HepG2 (cell line): ENCODE data around the gene PLRG1. TPM values are rescaled to one million over a fixed set of nuclear protein-coding genes. Genes with fewer than 3 reads are reported as not detected.

Experiments used
- ARID2 ChIP-seq: sonication (generic); formaldehyde crosslinking; IDR thresholded peaks from 2 replicates; pipeline ENCODE4 v1.8.1; 2022; ENCODE audit warnings: mild to moderate bottlenecking, missing genetic modification reagents, borderline replicate concordance
- GATAD1 ChIP-seq: IDR thresholded peaks from 2 replicates; pipeline ENCODE4 v1.6.1; 2016; ENCODE audit warnings: missing genetic modification reagents, missing compliant biosample characterization
- GATAD2A ChIP-seq: IDR thresholded peaks from 2 replicates; pipeline ENCODE4 v1.6.1; 2016
- HOXA5 ChIP-seq: sonication (generic); formaldehyde crosslinking; IDR thresholded peaks from 2 replicates; pipeline ENCODE4 v1.4.0; 2020; ENCODE audit warnings: missing genetic modification reagents
- JDP2 ChIP-seq: sonication (generic); formaldehyde crosslinking; IDR thresholded peaks from 2 replicates; pipeline ENCODE4 v1.8.1; 2022; ENCODE audit warnings: missing genetic modification reagents, borderline replicate concordance
- MEF2D ChIP-seq: sonication (generic); formaldehyde crosslinking; IDR thresholded peaks from 2 replicates; pipeline ENCODE4 v1.5.1; 2020; ENCODE audit warnings: mild to moderate bottlenecking, missing genetic modification reagents
- MEIS1 ChIP-seq: sonication (generic); formaldehyde crosslinking; IDR thresholded peaks from 2 replicates; pipeline ENCODE4 v1.9.0; 2021; ENCODE audit warnings: mild to moderate bottlenecking, missing genetic modification reagents, moderate library complexity, borderline replicate concordance
- MXD3 ChIP-seq: IDR thresholded peaks from 2 replicates; pipeline ENCODE4 v1.6.1; 2016; ENCODE audit warnings: mild to moderate bottlenecking, missing biosample characterization, missing genetic modification reagents
- NR0B2 ChIP-seq: sonication (generic); formaldehyde crosslinking; IDR thresholded peaks from 2 replicates; pipeline ENCODE4 v1.4.0; 2020; ENCODE audit warnings: mild to moderate bottlenecking, missing genetic modification reagents
- NR2F6 ChIP-seq, 2 experiments: IDR thresholded peaks; 2 replicates each; pipeline ENCODE4 v1.6.1; 2016; ENCODE audit warnings: antibody characterized with exemption in 1 of 2, mild to moderate bottlenecking in 1 of 2
- PCBP2 ChIP-seq: fragments of 200-400 bp; formaldehyde crosslinking; optimal IDR thresholded peaks from 2 replicates; pipeline ENCODE3; 2018; ENCODE audit warnings: low read length, low read depth; ENCODE audit not compliant: poor library complexity, severe bottlenecking
- TIGD3 ChIP-seq: sonication (generic); formaldehyde crosslinking; IDR thresholded peaks from 2 replicates; pipeline ENCODE4 v1.5.1; 2020; ENCODE audit warnings: mild to moderate bottlenecking, missing genetic modification reagents, borderline replicate concordance
- ZBTB20 ChIP-seq: sonication (generic); formaldehyde crosslinking; IDR thresholded peaks from 2 replicates; pipeline ENCODE4 v1.8.1; 2023; ENCODE audit warnings: missing genetic modification reagents, low read depth, mild to moderate bottlenecking, borderline replicate concordance
- ZFP36L1 ChIP-seq: sonication (generic); formaldehyde crosslinking; IDR thresholded peaks from 2 replicates; pipeline ENCODE4 v1.8.0; 2022; ENCODE audit warnings: mild to moderate bottlenecking, missing genetic modification reagents, moderate library complexity
- ZNF235 ChIP-seq: sonication (generic); formaldehyde crosslinking; IDR thresholded peaks from 2 replicates; pipeline ENCODE4 v1.8.1; 2023; ENCODE audit warnings: mild to moderate bottlenecking, missing genetic modification reagents, borderline replicate concordance
- ZNF556 ChIP-seq: sonication (generic); formaldehyde crosslinking; IDR thresholded peaks from 2 replicates; pipeline ENCODE4 v1.4.0; 2020; ENCODE audit warnings: mild to moderate bottlenecking, missing genetic modification reagents, borderline replicate concordance
- ZNF646 ChIP-seq: sonication (generic); formaldehyde crosslinking; IDR thresholded peaks from 2 replicates; pipeline ENCODE4 v1.9.0; 2021; ENCODE audit warnings: mild to moderate bottlenecking, missing genetic modification reagents
- ZNF766 ChIP-seq: sonication (generic); formaldehyde crosslinking; IDR thresholded peaks from 2 replicates; pipeline ENCODE4 v1.5.0; 2020; ENCODE audit warnings: missing genetic modification reagents, borderline replicate concordance
- polyA plus RNA-seq, 8 experiments: library from polyadenylated mRNA; depleted of rRNA in 3 of 8; stranded (reverse) in 7 of 8; unstranded in 1 of 8; fragments of >200 nt; fragmentation: Illumina TruSeq in 4 of 8; extraction: Trizol in 4 of 8; gene quantifications; 2 replicates each; pipeline versions ENCODE4 v1.2.1 to v1.2.3, GENCODE V29; 2011 to 2016; ENCODE audit warnings: low read depth in 4 of 8, missing spikeins in 1 of 8, mixed read lengths in 1 of 8; ENCODE audit not compliant: insufficient read depth in 1 of 8
- total RNA-seq, 5 experiments: library from RNA; depleted of rRNA; stranded (reverse); fragments of >200 nt; fragmentation: Illumina TruSeq; extraction: Trizol; gene quantifications; 2 replicates each; pipeline ENCODE4 v1.2.3, GENCODE V29; 2016; ENCODE audit warnings: low read depth in 1 of 5

Gene PLRG1
- total and polyA plus RNA-seq, 2 of the 13 experiments (the other 11 are each of a cell fraction or from before 2014, with no cell fraction given): 77.3 to 110 TPM

- TF ChIP-seq ZNF646 (CRISPR knock-in tag) (no peak), GATAD1 (CRISPR knock-in tag) (no peak), MEF2D (CRISPR knock-in tag) (peak; percentile 95), MXD3 (CRISPR knock-in tag) (no peak), ARID2 (CRISPR knock-in tag) (no peak), JDP2 (CRISPR knock-in tag) (no peak), TIGD3 (CRISPR knock-in tag) (no peak), MEIS1 (peak; percentile 51; the same call in 1 of the 2 replicates), HOXA5 (CRISPR knock-in tag) (peak; percentile 45; the same call in 1 of the 2 replicates), ZNF766 (CRISPR knock-in tag) (no peak), ZNF235 (CRISPR knock-in tag) (no peak), NR2F6 (IDR thresholded peaks at IDR 0.05) (peak; percentile 98), NR2F6 (CRISPR knock-in tag; IDR thresholded peaks at IDR 0.05) (peak; percentile 94), ZNF556 (CRISPR knock-in tag) (peak; percentile 36; the same call in 1 of the 2 replicates), ZBTB20 (CRISPR knock-in tag) (peak; percentile 95; the same call in 1 of the 2 replicates), PCBP2 (no peak), GATAD2A (CRISPR knock-in tag) (peak; percentile 97), ZFP36L1 (CRISPR knock-in tag) (no peak), NR0B2 (CRISPR knock-in tag) (no peak)
These were observed 47.9 kb upstream of the PLRG1 start (continued) for GRCh38 chr4:154597798-154598774.
